SK-N-MC (cell line): Measurements from ENCODE around the gene ARID1B.

Source experiments
- EZH2 ChIP-seq: fragments of 200-600 bp; sonication (generic); IDR thresholded peaks from one replicate; pipeline ENCODE4 v1.6.1; 2017; ENCODE audit warnings: antibody characterized with exemption
- FOXP2 ChIP-seq: optimal IDR thresholded peaks from 2 replicates; pipeline ENCODE3; 2011; ENCODE audit warnings: mild to moderate bottlenecking, moderate library complexity; ENCODE audit not compliant: insufficient read depth; ENCODE audit errors: extremely low read length, control extremely low read depth
- POLR2AphosphoS5 ChIP-seq: IDR thresholded peaks from 2 replicates; pipeline ENCODE4 v1.6.1; 2012; ENCODE audit warnings: mild to moderate bottlenecking, low read depth, low read length, borderline replicate concordance

- no peak for TF ChIP-seq EZH2
- no peak for TF ChIP-seq POLR2AphosphoS5
- no peak for TF ChIP-seq FOXP2
These were observed 132.2 kb downstream of the ARID1B start for GRCh38 chr6:156909212-156910010.
